Cardiac muscle cell (in vitro differentiated cells and primary cell): ENCODE data around the gene RBPJL. TPM values are rescaled to one million over a fixed set of nuclear protein-coding genes. Genes with fewer than 3 reads are reported as not detected.

Experiments used
- DNase-seq, 2 donors: peaks; one replicate each; pipeline versions ENCODE4 v3.0.0 to v3.0.0-alpha.2; 2010 to 2017; ENCODE audit warnings: low read depth in 1 of 2, low spot score in 1 of 2
- H3K27ac ChIP-seq: fragments of 200-600 bp; sonication (generic); 2 replicates; pipeline ENCODE4 v1.5.1; 2016
- H3K27me3 ChIP-seq: fragments of 200-600 bp; sonication (generic); 2 replicates; pipeline ENCODE4 v1.6.0; 2016; ENCODE audit warnings: control low read depth
- H3K36me3 ChIP-seq: fragments of 200-600 bp; sonication (generic); 2 replicates; pipeline ENCODE4 v1.5.1; 2016; ENCODE audit warnings: control low read depth
- H3K4me1 ChIP-seq: fragments of 200-600 bp; sonication (generic); 2 replicates; pipeline ENCODE4 v1.8.1; 2017; ENCODE audit warnings: low read depth, mild to moderate bottlenecking, mixed run types
- H3K4me3 ChIP-seq: fragments of 200-600 bp; sonication (generic); 2 replicates; pipeline ENCODE4 v1.5.1; 2016; ENCODE audit warnings: mild to moderate bottlenecking
- H3K9me3 ChIP-seq: fragments of 200-600 bp; sonication (generic); 2 replicates; pipeline ENCODE4 v1.5.1; 2017; ENCODE audit warnings: low read depth, mild to moderate bottlenecking, control low read depth
- CTCF ChIP-seq: IDR thresholded peaks from 2 replicates; pipeline ENCODE4 v1.5.1; 2012; ENCODE audit warnings: low read depth, mild to moderate bottlenecking, low read length
- polyA plus RNA-seq: library from polyadenylated mRNA; unstranded; fragments of >200 nt; fragmentation: Nextera tagmentation; extraction: Ambion mirVana; gene quantifications from 2 replicates; pipeline ENCODE4 v1.2.1, GENCODE V29; 2016
- total RNA-seq: library from RNA; depleted of rRNA; stranded (reverse); fragments of >200 nt; gene quantifications from 2 replicates; pipeline ENCODE4 v1.2.3, GENCODE V29; 2016

The RBPJL gene
- total and polyA plus RNA-seq, 2 experiments from 2014 or later, result not detected

- DNase-seq, result no peak
- H3K4me3 ChIP-seq, result no peak overlapping the region
- TF ChIP-seq CTCF, result no peak
Observed at GRCh38 chr20:45275338-45275737, 31.3 kb upstream of the RBPJL start.

GRCh38 chr20:45279992-45280391 lies 26.6 kb upstream of the RBPJL start:
- DNase-seq, result no peak
- no peaks in the 10 kb centered on the region for H3K9me3 ChIP-seq
- no peaks in the 10 kb centered on the region for H3K36me3 ChIP-seq
- no peaks in the 10 kb centered on the region for H3K4me1 ChIP-seq
- H3K27ac ChIP-seq, result no peak overlapping the region
- H3K27me3 ChIP-seq, result no peaks in the 10 kb centered on the region
- TF ChIP-seq CTCF, result no peak
- H3K4me3 ChIP-seq, result no peak overlapping the region

More at GRCh38 chr20:45275338-45275737, 31.3 kb upstream of the RBPJL start:
- no peaks in the 10 kb centered on the region for H3K27me3 ChIP-seq
- no peaks in the 10 kb centered on the region for H3K36me3 ChIP-seq
- H3K9me3 ChIP-seq, result no peaks in the 10 kb centered on the region
- no peaks in the 10 kb centered on the region for H3K4me1 ChIP-seq
- no peak overlapping the region for H3K27ac ChIP-seq

- no peak for DNase-seq
- no peaks in the 10 kb centered on the region for H3K36me3 ChIP-seq
- no peak overlapping the region for H3K4me3 ChIP-seq
- H3K9me3 ChIP-seq, result no peaks in the 10 kb centered on the region
- no peaks in the 10 kb centered on the region for H3K4me1 ChIP-seq
- no peak overlapping the region for H3K27ac ChIP-seq
- H3K27me3 ChIP-seq, result no peaks in the 10 kb centered on the region
- no peak for TF ChIP-seq CTCF
Observed at GRCh38 chr20:45282700-45283550, 23.7 kb upstream of the RBPJL start.

- no peak overlapping the region for H3K4me3 ChIP-seq
- no peak for DNase-seq
- no peak for TF ChIP-seq CTCF
- no peaks in the 10 kb centered on the region for H3K27me3 ChIP-seq
- no peak overlapping the region for H3K27ac ChIP-seq
- H3K9me3 ChIP-seq, result no peaks in the 10 kb centered on the region
- H3K4me1 ChIP-seq, result no peaks in the 10 kb centered on the region
- no peaks in the 10 kb centered on the region for H3K36me3 ChIP-seq
Observed at GRCh38 chr20:45283551-45284057, 23.0 kb upstream of the RBPJL start.

- DNase-seq, result no peak
- TF ChIP-seq CTCF, result no peak
- no peaks in the 10 kb centered on the region for H3K36me3 ChIP-seq
- H3K4me1 ChIP-seq, result no peaks in the 10 kb centered on the region
- H3K27me3 ChIP-seq, result peaks cover 9% of the 10 kb centered on the region
- no peak overlapping the region for H3K4me3 ChIP-seq
- H3K9me3 ChIP-seq, result no peaks in the 10 kb centered on the region
- no peak overlapping the region for H3K27ac ChIP-seq
Observed at GRCh38 chr20:45288376-45288775, 18.3 kb upstream of the RBPJL start.
